OCI-LY7 (cell line): ENCODE results near the gene MUC20.

Experiments used
- CTCF ChIP-seq: fragments of 200-600 bp; sonication (generic); conservative IDR thresholded peaks from 2 replicates; pipeline ENCODE4 v1.5.1; 2014; ENCODE audit warnings: mild to moderate bottlenecking, antibody characterized with exemption, low read length, moderate library complexity, mixed read lengths
- EZH2phosphoT487 ChIP-seq: fragments of 200-600 bp; sonication (generic); IDR thresholded peaks from 2 replicates; pipeline ENCODE4 v1.6.1; 2018; ENCODE audit warnings: low read depth, borderline replicate concordance, mild to moderate bottlenecking, mixed run types, antibody characterized with exemption, low read length, moderate library complexity, mixed read lengths

DNA sequence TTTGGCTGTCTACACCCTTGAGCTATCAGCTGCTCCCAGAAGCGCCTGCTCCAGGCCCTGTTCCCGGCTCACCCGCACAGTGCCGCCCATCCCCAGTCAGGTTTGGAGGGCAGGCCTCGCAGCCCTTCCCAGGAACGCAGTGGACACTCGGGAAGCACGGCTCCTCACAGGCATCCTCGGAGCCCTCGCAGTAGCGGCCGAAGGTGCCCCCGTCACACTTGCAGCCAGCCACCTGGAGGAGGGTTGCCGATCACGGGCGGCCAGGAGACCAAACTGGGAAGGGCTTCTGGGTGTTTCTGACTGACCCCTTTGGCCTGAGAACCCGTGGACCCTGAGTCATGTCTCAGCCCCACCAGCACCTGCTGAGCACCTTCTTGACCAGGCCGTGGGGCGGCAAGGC is 33.4 kb downstream of the MUC20 start:
- TF ChIP-seq CTCF (no peak), EZH2phosphoT487 (no peak)
